ENCODE data around the gene FAM210A. TPM values are rescaled to one million over a fixed set of nuclear protein-coding genes. Genes with fewer than 3 reads are reported as not detected.

Gene FAM210A
- 10 to 100 TPM in 5 of 6 experiments, 1 to 10 TPM in 1; 9.3 to 21.9 (median 11.8) TPM for total RNA-seq
- long read RNA-seq, full-length matches to known transcripts: 5 of 7 reads
- long read RNA-seq, partial matches to known transcripts: 0 of 7 reads
- long read RNA-seq, other reads (novel, unspliced or antisense): 2 of 7 reads

GRCh38 chr18:13726232-13726971 is at the start of gene FAM210A, which contains the start of gene RNMT:
Gene FAM210A (minus strand): TSS chr18:13726558. CDS start chr18:13682077, 44,481 bp downstream.
Gene RNMT (plus strand): TSS chr18:13726673. CDS start chr18:13731518, 4,845 bp downstream.
- ATAC-seq (peak; percentile 95 to 98 (median 98)), DNase-seq (peak; percentile 97 to 98 (median 98))
- Histone ChIP-seq H3K27ac (peak within 1 kb of the TSS; percentile 78 to 95 (median 90)), H3K4me3 (peak within 1 kb of the TSS; percentile 82 to 93 (median 91)), H3K36me3 (no peaks in the 10 kb centered on the region), H3K9me3 (no peaks in the 10 kb centered on the region), H3K4me1 (peaks cover 0 to 19% (median 7%) of the 10 kb centered on the region in 4 donors), H3K27me3 (no peaks in the 10 kb centered on the region)
- intact Hi-C loops (cut with DNase I): no loop called here
- TF ChIP-seq POLR2A (IDR thresholded peaks at IDR 0.05) (peak; percentile 72), CTCF (IDR thresholded peaks at IDR 0.05) (peak in 1 of 4 donors; percentile 20)
- WGBS (ENCODE audit: insufficient coverage, low coverage, low lambda C conversion rate, missing lambda C conversion rate): 0% methylated on average over 9 of the region's 76 CpGs

- Histone ChIP-seq H3K36me3 (no peaks in the 10 kb centered on the region), H3K4me1 (no peaks in the 10 kb centered on the region), H3K27me3 (no peaks in the 10 kb centered on the region), H3K27ac (no peak overlapping the region), H3K9me3 (no peaks in the 10 kb centered on the region), H3K4me3 (no peak overlapping the region)
- no peak for TF ChIP-seq POLR2A (IDR thresholded peaks at IDR 0.05)
- TF ChIP-seq CTCF (IDR thresholded peaks at IDR 0.05): no peak
- no peak for ATAC-seq
- intact Hi-C loops (cut with DNase I): no loop called here
- DNase-seq: no peak
- WGBS (ENCODE audit: insufficient coverage, low coverage, low lambda C conversion rate, missing lambda C conversion rate): 69% methylated on average over 2 of the region's 3 CpGs
Observed at GRCh38 chr18:13775058-13775457, 48.7 kb upstream of the FAM210A start.

GRCh38 chr18:13762690-13763439 is 36.5 kb upstream of the FAM210A start:
- DNase-seq (no peak), ATAC-seq (no peak)
- no peak for TF ChIP-seq CTCF (IDR thresholded peaks at IDR 0.05)
- no peak for TF ChIP-seq POLR2A (IDR thresholded peaks at IDR 0.05)
- Histone ChIP-seq H3K27me3 (no peaks in the 10 kb centered on the region), H3K4me3 (no peak overlapping the region), H3K27ac (no peak overlapping the region), H3K36me3 (peaks cover 0 to 14% (median 0%) of the 10 kb centered on the region in 4 donors), H3K4me1 (no peaks in the 10 kb centered on the region), H3K9me3 (no peaks in the 10 kb centered on the region)
- intact Hi-C loops (cut with DNase I): no loop called here
- WGBS (ENCODE audit: insufficient coverage, low coverage, low lambda C conversion rate, missing lambda C conversion rate): 90% methylated on average over 3 of the region's 3 CpGs

- Histone ChIP-seq H3K27ac (no peak overlapping the region), H3K27me3 (no peaks in the 10 kb centered on the region), H3K36me3 (peaks cover 0 to 14% (median 0%) of the 10 kb centered on the region in 4 donors), H3K9me3 (no peaks in the 10 kb centered on the region), H3K4me3 (no peak overlapping the region), H3K4me1 (peaks cover 0 to 6% (median 2%) of the 10 kb centered on the region in 4 donors)
- no peak for TF ChIP-seq POLR2A (IDR thresholded peaks at IDR 0.05)
- TF ChIP-seq CTCF (IDR thresholded peaks at IDR 0.05): no peak
- ATAC-seq: no peak
- DNase-seq: no peak
- intact Hi-C loops (cut with DNase I): no loop called here
Observed at GRCh38 chr18:13760047-13760446, 33.7 kb upstream of the FAM210A start.

All from right lobe of liver (tissue), 6 donors.